ENCODE measurements around the gene TSPO2.

DNA sequence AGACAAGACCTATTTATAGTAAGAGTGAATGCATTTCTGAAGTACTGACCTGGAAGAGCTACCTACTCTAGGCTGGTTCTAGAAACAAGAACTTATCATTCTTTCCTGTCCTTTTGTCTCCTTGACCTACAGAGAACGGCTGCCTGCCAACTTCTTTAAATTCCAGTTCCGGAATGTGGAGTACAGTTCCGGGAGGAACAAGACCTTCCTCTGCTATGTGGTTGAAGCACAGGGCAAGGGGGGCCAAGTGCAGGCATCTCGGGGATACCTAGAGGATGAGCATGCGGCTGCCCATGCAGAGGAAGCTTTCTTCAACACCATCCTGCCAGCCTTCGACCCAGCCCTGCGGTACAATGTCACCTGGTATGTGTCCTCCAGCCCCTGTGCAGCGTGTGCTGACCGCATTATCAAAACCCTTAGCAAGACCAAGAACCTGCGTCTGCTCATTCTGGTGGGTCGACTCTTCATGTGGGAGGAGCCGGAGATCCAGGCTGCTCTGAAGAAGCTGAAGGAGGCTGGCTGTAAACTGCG lies 19.0 kb downstream of the TSPO2 start:
- TF ChIP-seq SMARCA5 (IDR thresholded peaks at IDR 0.05) = no peak
- no peak for TF ChIP-seq ZNF274 (IDR thresholded peaks at IDR 0.05; ENCODE audit: borderline replicate concordance, low read depth, low read length)
- no peak for TF ChIP-seq BRCA1 (IDR thresholded peaks at IDR 0.05)
- TF ChIP-seq BRCA1 (CRISPR knock-in tag; IDR thresholded peaks at IDR 0.05) = no peak
- no peak for TF ChIP-seq POLR2AphosphoS5 (IDR thresholded peaks at IDR 0.05; ENCODE audit: control insufficient read depth, insufficient read depth, low read depth, low read length)
- TF ChIP-seq NFATC3 (IDR thresholded peaks at IDR 0.05) = no peak
- no peak for TF ChIP-seq BDP1 (IDR thresholded peaks at IDR 0.05; ENCODE audit: insufficient read depth, insufficient read length)

All from K562 (cell line).